GM19239 (cell line): ENCODE data around the gene DAZL.
A peak's percentile ranks its signal among the peaks of the same experiment; 100 is the strongest.
"Not testable (repeated sequence)": the region's sequence is repeated elsewhere in the genome, so short reads cannot be mapped to it uniquely, and the experiment has no call there.

Source experiments
- DNase-seq: peaks from one replicate; pipeline ENCODE4 v3.0.0; 2011; ENCODE audit warnings: low spot score; ENCODE audit not compliant: insufficient read length
- FAIRE-seq: peaks from 2 replicates; lab custom pipeline; 2011; peaks lifted over from hg19 to GRCh38; lab: Jason Lieb, UNC

Gene DAZL

GRCh38 chr3:16604887-16605602 lies at the start of gene DAZL:
Gene DAZL (minus strand): TSS chr3:16605423. CDS start chr3:16605205, 218 bp downstream.
- FAIRE-seq: no peak
- no peak for DNase-seq

GRCh38 chr3:16654976-16655375 lies 49.8 kb upstream of the DAZL start:
- FAIRE-seq: no peak
- no peak for DNase-seq

GRCh38 chr3:16653712-16654111 lies 48.5 kb upstream of the DAZL start:
- DNase-seq (no peak), FAIRE-seq (no peak)

- DNase-seq (no peak), FAIRE-seq (no peak)
Measured at GRCh38 chr3:16647668-16648067, 42.4 kb upstream of the DAZL start.

- DNase-seq: no peak
- FAIRE-seq: no peak
Measured at GRCh38 chr3:16639806-16640205, 34.6 kb upstream of the DAZL start.

- DNase-seq (no peak), FAIRE-seq (no peak)
Measured at GRCh38 chr3:16633948-16634347, 28.7 kb upstream of the DAZL start.

- DNase-seq (no peak), FAIRE-seq (no peak)
Measured at GRCh38 chr3:16632395-16632794, 27.2 kb upstream of the DAZL start.

GRCh38 chr3:16618721-16619120 lies 13.5 kb upstream of the DAZL start:
- DNase-seq (no peak), FAIRE-seq (no peak)

- DNase-seq, FAIRE-seq: not testable (repeated sequence)
Measured at GRCh38 chr3:16617155-16617554, 11.9 kb upstream of the DAZL start.

- FAIRE-seq (no peak), DNase-seq (no peak)
Measured at GRCh38 chr3:16616083-16616482, 10.9 kb upstream of the DAZL start.

GRCh38 chr3:16614033-16615031 lies 9.1 kb upstream of the DAZL start:
- DNase-seq (no peak), FAIRE-seq (no peak)

- no peak for FAIRE-seq
Measured at GRCh38 chr3:16609927-16610580, 4.8 kb upstream of the DAZL start.

GRCh38 chr3:16608816-16609215 lies 3.6 kb upstream of the DAZL start:
- no peak for DNase-seq

More at GRCh38 chr3:16609927-16610580, 4.8 kb upstream of the DAZL start:
- DNase-seq: no peak

GRCh38 chr3:16607718-16608117 lies 2.5 kb upstream of the DAZL start:
- FAIRE-seq: no peak
- DNase-seq: no peak

More at GRCh38 chr3:16608816-16609215, 3.6 kb upstream of the DAZL start:
- FAIRE-seq: no peak

- FAIRE-seq: no peak
- no peak for DNase-seq
Measured at GRCh38 chr3:16606398-16606797, 1.2 kb upstream of the DAZL start.

GRCh38 chr3:16605966-16606365 lies 743 bp upstream of the DAZL start:
- no peak for DNase-seq
- FAIRE-seq: no peak

GRCh38 chr3:16604433-16604832 lies 790 bp downstream of the DAZL start:
- DNase-seq: no peak

GRCh38 chr3:16601537-16602005 lies 3.7 kb downstream of the DAZL start:
- DNase-seq (no peak), FAIRE-seq (no peak)

More at GRCh38 chr3:16604433-16604832, 790 bp downstream of the DAZL start:
- no peak for FAIRE-seq

- peak; percentile 48 for DNase-seq
- FAIRE-seq: peak; percentile 83
Measured at GRCh38 chr3:16600780-16601536, 4.3 kb downstream of the DAZL start.

- DNase-seq: no peak
- FAIRE-seq: no peak
Measured at GRCh38 chr3:16599694-16600093, 5.5 kb downstream of the DAZL start.
